ENCODE data around the gene BCL2.

The BCL2 gene

GRCh38 chr18:63107931-63108330 lies 211.6 kb downstream of the BCL2 start:
- no peak for DNase-seq (ENCODE audit: low read depth in 2 of 2)

- no peak for DNase-seq (ENCODE audit: low read depth in 2 of 2)
Measured at GRCh38 chr18:63107171-63107845, 212.3 kb downstream of the BCL2 start.

- no peak for DNase-seq (ENCODE audit: low read depth in 2 of 2)
Measured at GRCh38 chr18:63106727-63107126, 212.8 kb downstream of the BCL2 start.

GRCh38 chr18:63105636-63106316 lies 213.8 kb downstream of the BCL2 start:
- no peak for DNase-seq (ENCODE audit: low read depth in 2 of 2)

GRCh38 chr18:63104868-63105267 lies 214.7 kb downstream of the BCL2 start:
- DNase-seq (ENCODE audit: low read depth in 2 of 2), result no peak

- no peak for DNase-seq (ENCODE audit: low read depth in 2 of 2)
Measured at GRCh38 chr18:63102941-63103744, 216.4 kb downstream of the BCL2 start.

- no peak for DNase-seq (ENCODE audit: low read depth in 2 of 2)
Measured at GRCh38 chr18:63100630-63101055, 218.9 kb downstream of the BCL2 start.

- DNase-seq (ENCODE audit: low read depth in 2 of 2), result no peak
Measured at GRCh38 chr18:63099848-63100629, 219.5 kb downstream of the BCL2 start.

- DNase-seq (ENCODE audit: low read depth in 2 of 2), result no peak
Measured at GRCh38 chr18:63099091-63099840, 220.3 kb downstream of the BCL2 start.

GRCh38 chr18:63098018-63098981 lies 221.3 kb downstream of the BCL2 start:
- DNase-seq (ENCODE audit: low read depth in 2 of 2), result peak; percentile 15 to 24

- no peak for DNase-seq (ENCODE audit: low read depth in 2 of 2)
Measured at GRCh38 chr18:63097178-63097577, 222.4 kb downstream of the BCL2 start.

GRCh38 chr18:63096327-63096874 lies 223.2 kb downstream of the BCL2 start:
- DNase-seq (ENCODE audit: low read depth in 2 of 2), result no peak

GRCh38 chr18:63095768-63096167 lies 223.8 kb downstream of the BCL2 start:
- no peak for DNase-seq (ENCODE audit: low read depth in 2 of 2)

GRCh38 chr18:63091671-63092364 lies 227.8 kb downstream of the BCL2 start:
- DNase-seq (ENCODE audit: low read depth in 2 of 2), result no peak

GRCh38 chr18:63090334-63090733 lies 229.2 kb downstream of the BCL2 start:
- no peak for DNase-seq (ENCODE audit: low read depth in 2 of 2)

- no peak for DNase-seq (ENCODE audit: low read depth in 2 of 2)
Measured at GRCh38 chr18:63089041-63089440, 230.5 kb downstream of the BCL2 start.

GRCh38 chr18:63088262-63088661 lies 231.3 kb downstream of the BCL2 start:
- no peak for DNase-seq (ENCODE audit: low read depth in 2 of 2)

GRCh38 chr18:63087421-63088230 lies 231.9 kb downstream of the BCL2 start:
- no peak for DNase-seq (ENCODE audit: low read depth in 2 of 2)
